HCT116 (cell line): ENCODE data around the gene DYNLT1. TPM values are rescaled to one million over a fixed set of nuclear protein-coding genes. Genes with fewer than 3 reads are reported as not detected.

Source experiments
- ATAC-seq: fragments of 200-7000 bp; cut with Tn5 transposase; 2 replicates; pipeline ENCODE4 v1.9.1; 2020; ENCODE audit warnings: mild to moderate bottlenecking, moderate library complexity
- BruUV-seq: library from RNA; stranded (reverse); fragments of 400-500 nt; replicated peaks from 2 replicates; lab custom pipeline; 2021; lab: Mats Ljungman, UMichigan
- CTCF ChIA-PET: fragments of 300-600 bp; sonication (Branson Sonifier 250); formaldehyde crosslinking; loops from one replicate; lab custom pipeline; 2021; ENCODE audit warnings: antibody characterized with exemption; lab: Charles Lee
- POLR2A ChIA-PET: fragments of 300-600, 350-600 bp; sonication (Branson Sonifier 250); formaldehyde crosslinking; loops from one replicate; lab custom pipeline; 2021; ENCODE audit warnings: antibody characterized with exemption; lab: Charles Lee
- RAD21 ChIA-PET, 2 experiments: fragments of 300-600 bp; sonication (Branson Sonifier 250); formaldehyde crosslinking; loops; one replicate each; lab custom pipeline; 2023; ENCODE audit warnings: low total read pairs in 2 of 2; ENCODE audit not compliant: uncharacterized antibody in 2 of 2, unreplicated experiment in 2 of 2, low non-redundant PET in 1 of 2; lab: Charles Lee
- DNase-seq: peaks from one replicate; pipeline ENCODE4 v3.0.0-alpha.2; 2010; ENCODE audit warnings: low read depth, low spot score
- H2AFZ ChIP-seq: fragments of 200-600 bp; shearing (Covaris generic), sonication (generic); 2 replicates; pipeline ENCODE4 v1.6.1; 2017; ENCODE audit warnings: low read depth, mixed run types, mixed read lengths, antibody characterized with exemption, low read length; ENCODE audit not compliant: poor library complexity, severe bottlenecking
- H3K27ac ChIP-seq: 2 replicates; pipeline ENCODE4 v1.5.1; 2012; ENCODE audit warnings: low read depth, low read length
- H3K27me3 ChIP-seq: fragments of 200-600 bp; sonication (generic); 2 replicates; pipeline ENCODE4 v1.6.1; 2016; ENCODE audit warnings: mixed run types, low read length, mixed read lengths; ENCODE audit not compliant: insufficient read depth
- H3K36me3 ChIP-seq, 2 experiments: fragments of 200-500 bp in 1 of 2; fragments of 200-600 bp in 1 of 2; sonication (Bioruptor generic) in 1 of 2; sonication (generic) in 1 of 2; 2 replicates each; pipeline versions ENCODE4 v1.5.1 to v1.6.1; 2014 to 2016; ENCODE audit warnings: low read length in 2 of 2, inconsistent platforms in 1 of 2, mixed read lengths in 1 of 2, mixed run types in 1 of 2; ENCODE audit not compliant: insufficient read depth in 2 of 2, control insufficient read depth in 1 of 2
- H3K4me1 ChIP-seq, 2 experiments: fragments of 200-600 bp in 1 of 2; sonication (generic) in 1 of 2; 2 replicates each; pipeline versions ENCODE4 v1.5.1 to v1.6.1; 2012 to 2017; ENCODE audit warnings: low read length in 2 of 2, inconsistent platforms in 1 of 2, mild to moderate bottlenecking in 1 of 2, mixed read lengths in 1 of 2, mixed run types in 1 of 2, moderate library complexity in 1 of 2; ENCODE audit not compliant: insufficient read depth in 2 of 2, control insufficient read depth in 1 of 2
- H3K4me2 ChIP-seq: fragments of 200-600 bp; sonication (generic); 2 replicates; pipeline ENCODE4 v1.6.1; 2017; ENCODE audit warnings: mixed run types, low read length, mixed read lengths
- H3K4me3 ChIP-seq, 2 experiments: fragments of 200-600 bp in 1 of 2; sonication (generic) in 1 of 2; replicated peaks in 1 of 2; 2 replicates each; pipeline ENCODE4 v1.5.1; 2011 to 2016; ENCODE audit warnings: low read length in 2 of 2, control low read depth in 1 of 2, low read depth in 1 of 2, mild to moderate bottlenecking in 1 of 2, mixed read lengths in 1 of 2, mixed run types in 1 of 2
- H3K79me2 ChIP-seq: fragments of 200-600 bp; sonication (generic); 2 replicates; pipeline ENCODE4 v1.6.1; 2017; ENCODE audit warnings: mild to moderate bottlenecking, mixed run types, low read length, moderate library complexity, mixed read lengths; ENCODE audit not compliant: insufficient read depth
- H3K9ac ChIP-seq: fragments of 200-600 bp; sonication (generic); 2 replicates; pipeline ENCODE4 v1.6.1; 2016; ENCODE audit warnings: low read length, mixed read lengths
- H3K9me2 ChIP-seq: fragments of 200-600 bp; sonication (generic), shearing (Covaris generic); 2 replicates; pipeline ENCODE4 v1.6.1; 2017; ENCODE audit warnings: mixed run types, mild to moderate bottlenecking, moderate library complexity; ENCODE audit not compliant: insufficient read depth
- H3K9me3 ChIP-seq, 2 experiments: fragments of 200-500 bp in 1 of 2; fragments of 200-600 bp in 1 of 2; sonication (Bioruptor generic) in 1 of 2; sonication (generic) in 1 of 2; 2 replicates each; pipeline ENCODE4 v1.6.1; 2014 to 2017; ENCODE audit warnings: low read length in 2 of 2, mixed read lengths in 2 of 2, inconsistent platforms in 1 of 2, low read depth in 1 of 2, mild to moderate bottlenecking in 1 of 2, mixed run types in 1 of 2, moderate library complexity in 1 of 2; ENCODE audit not compliant: control insufficient read depth in 1 of 2, insufficient read depth in 1 of 2
- H4K20me1 ChIP-seq: fragments of 200-600 bp; sonication (generic), shearing (Covaris generic); 2 replicates; pipeline ENCODE4 v1.6.1; 2017; ENCODE audit warnings: mixed run types, mild to moderate bottlenecking, moderate library complexity; ENCODE audit not compliant: insufficient read depth
- ATF3 ChIP-seq: IDR thresholded peaks from 2 replicates; pipeline ENCODE4 v1.6.1; 2012
- CBX3 ChIP-seq: IDR thresholded peaks from 2 replicates; pipeline ENCODE4 v1.6.1; 2012; ENCODE audit warnings: low read depth
- CEBPB ChIP-seq: IDR thresholded peaks from 2 replicates; pipeline ENCODE4 v1.6.1; 2012; ENCODE audit warnings: low read depth
- EZH2 ChIP-seq: fragments of 200-600 bp; sonication (generic); IDR thresholded peaks from 2 replicates; pipeline ENCODE4 v1.6.1; 2017; ENCODE audit warnings: antibody characterized with exemption, mixed run types
- EZH2phosphoT487 ChIP-seq: fragments of 200-600 bp; IDR thresholded peaks from 2 replicates; pipeline ENCODE4 v1.6.1; 2018; ENCODE audit warnings: antibody characterized with exemption, borderline replicate concordance
- FOSL1 ChIP-seq: IDR thresholded peaks from 2 replicates; pipeline ENCODE4 v1.6.1; 2012; ENCODE audit warnings: low read depth
- MAX ChIP-seq: IDR thresholded peaks from 2 replicates; pipeline ENCODE4 v1.6.1; 2012
- RAD21 ChIP-seq: IDR thresholded peaks from 2 replicates; pipeline ENCODE4 v1.6.1; 2012; ENCODE audit warnings: low read depth, mild to moderate bottlenecking
- SIN3A ChIP-seq: IDR thresholded peaks from 2 replicates; pipeline ENCODE4 v1.6.1; 2012; ENCODE audit warnings: low read depth
- SP1 ChIP-seq: IDR thresholded peaks from 2 replicates; pipeline ENCODE4 v1.6.1; 2012; ENCODE audit warnings: low read depth
- TCF7L2 ChIP-seq: IDR thresholded peaks from 2 replicates; pipeline ENCODE4 v1.7.0; 2011; ENCODE audit warnings: borderline replicate concordance, inconsistent platforms; ENCODE audit not compliant: insufficient read depth, insufficient read length; ENCODE audit errors: extremely low read depth
- ZFX ChIP-seq: fragments of 450-650 bp; IDR thresholded peaks from 2 replicates; pipeline ENCODE4 v1.6.1; 2017
- ZNF274 ChIP-seq: fragments of 200-500 bp; sonication (Bioruptor generic); IDR thresholded peaks from 2 replicates; pipeline ENCODE4 v1.6.1; 2014; ENCODE audit warnings: mild to moderate bottlenecking, low read depth, low read length, inconsistent platforms
- intact Hi-C: fragments of 100-400 bp; cut with micrococcal nuclease; formaldehyde crosslinking; loops from 2 replicates; pipeline ENCODE4 v1.10.0; 2022
- total RNA-seq: library from RNA; stranded (reverse); gene quantifications from one replicate; pipeline ENCODE4 v1.2.1, GENCODE V29; 2021; ENCODE audit not compliant: unreplicated experiment
- TF ChIP-seq, protein P1 (sequence below): IDR thresholded peaks from 2 replicates; pipeline ENCODE4 v1.6.1; 2012; ENCODE audit warnings: low read depth
- TF ChIP-seq, protein P2 (sequence below), 3 experiments: fragments of 200-600 bp in 1 of 3; sonication (generic) in 1 of 3; IDR thresholded peaks in 2 of 3; conservative IDR thresholded peaks in 1 of 3; 2 replicates each; pipeline ENCODE4 v1.5.1; 2012 to 2017; ENCODE audit warnings: low read depth in 2 of 3, low read length in 2 of 3, antibody characterized with exemption in 1 of 3, borderline replicate concordance in 1 of 3, control low read depth in 1 of 3, mild to moderate bottlenecking in 1 of 3, mixed read lengths in 1 of 3, mixed run types in 1 of 3, moderate library complexity in 1 of 3; ENCODE audit not compliant: insufficient read depth in 1 of 3

The DYNLT1 gene
- total RNA-seq, 1 experiment from 2014 or later: 239 TPM

DNA sequence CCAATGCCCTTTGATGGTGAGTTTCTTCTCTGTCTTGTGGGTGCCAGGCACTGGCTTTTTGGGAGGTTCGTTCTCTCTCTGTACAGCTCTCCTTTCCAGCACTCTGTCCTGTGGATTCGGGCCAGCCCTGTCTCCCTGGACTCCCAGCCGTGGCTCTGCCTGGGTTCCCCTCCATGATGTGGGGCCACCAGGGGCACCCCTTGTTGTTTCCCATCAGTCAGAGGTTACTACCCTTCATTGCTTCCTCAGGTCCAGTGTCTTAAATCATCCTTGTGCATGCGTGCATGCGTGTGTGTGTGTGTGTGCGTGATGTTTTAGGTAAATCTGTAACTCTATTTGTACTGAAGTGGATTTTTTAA is 40.5 kb downstream of the DYNLT1 start:
- intact Hi-C loops: loop anchor here (2.0 kb wide), 1 partner anchor 383 kb away; no protein-coding TSS in a partner anchor
- Histone ChIP-seq H3K79me2 (peaks cover 48% of the 10 kb centered on the region), H4K20me1 (no peaks in the 10 kb centered on the region; the same call in 1 of the 2 replicates), H2AFZ (no peak overlapping the region), H3K4me3 (no peak overlapping the region), H3K4me1 (peaks cover 0 to 3% of the 10 kb centered on the region in 2 experiments; a peak in 1 of 4 replicates), H3K27ac (no peak overlapping the region), H3K9me3 (no peaks in the 10 kb centered on the region), H3K9me2 (no peaks in the 10 kb centered on the region), H3K4me2 (no peak overlapping the region), H3K36me3 (peaks cover 16 to 51% of the 10 kb centered on the region in 2 experiments; a peak in 3 of 4 replicates), H3K9ac (no peak overlapping the region), H3K27me3 (no peaks in the 10 kb centered on the region)
- DNase-seq (no peak), ATAC-seq (no peak)
- no TSS peak for BruUV-seq
- POLR2A ChIA-PET: interaction anchor here (0.6 to 0.7 kb wide), 2 partner anchors 11 to 14 kb away, joined by 3 to 5 read pairs; no protein-coding TSS in a partner anchor
- RAD21 ChIA-PET: interaction anchor here in 1 of 2 experiments (0.7 kb wide), 1 partner anchor 389 kb away, joined by 3 read pairs; no protein-coding TSS in a partner anchor
- no peak for TF ChIP-seq FOSL1
- TF ChIP-seq SP1: no peak
- no peak for TF ChIP-seq CBX3
- no peak for TF ChIP-seq MAX
- TF ChIP-seq EZH2phosphoT487: no peak
- no peak for TF ChIP-seq EZH2
- no peak for TF ChIP-seq ZFX
- no peak for TF ChIP-seq ATF3
- TF ChIP-seq RAD21: no peak
- TF ChIP-seq CEBPB: no peak
- no peak for TF ChIP-seq TCF7L2
- no peak for TF ChIP-seq ZNF274
- TF ChIP-seq SIN3A: no peak
- TF ChIP-seq, protein P1, sequence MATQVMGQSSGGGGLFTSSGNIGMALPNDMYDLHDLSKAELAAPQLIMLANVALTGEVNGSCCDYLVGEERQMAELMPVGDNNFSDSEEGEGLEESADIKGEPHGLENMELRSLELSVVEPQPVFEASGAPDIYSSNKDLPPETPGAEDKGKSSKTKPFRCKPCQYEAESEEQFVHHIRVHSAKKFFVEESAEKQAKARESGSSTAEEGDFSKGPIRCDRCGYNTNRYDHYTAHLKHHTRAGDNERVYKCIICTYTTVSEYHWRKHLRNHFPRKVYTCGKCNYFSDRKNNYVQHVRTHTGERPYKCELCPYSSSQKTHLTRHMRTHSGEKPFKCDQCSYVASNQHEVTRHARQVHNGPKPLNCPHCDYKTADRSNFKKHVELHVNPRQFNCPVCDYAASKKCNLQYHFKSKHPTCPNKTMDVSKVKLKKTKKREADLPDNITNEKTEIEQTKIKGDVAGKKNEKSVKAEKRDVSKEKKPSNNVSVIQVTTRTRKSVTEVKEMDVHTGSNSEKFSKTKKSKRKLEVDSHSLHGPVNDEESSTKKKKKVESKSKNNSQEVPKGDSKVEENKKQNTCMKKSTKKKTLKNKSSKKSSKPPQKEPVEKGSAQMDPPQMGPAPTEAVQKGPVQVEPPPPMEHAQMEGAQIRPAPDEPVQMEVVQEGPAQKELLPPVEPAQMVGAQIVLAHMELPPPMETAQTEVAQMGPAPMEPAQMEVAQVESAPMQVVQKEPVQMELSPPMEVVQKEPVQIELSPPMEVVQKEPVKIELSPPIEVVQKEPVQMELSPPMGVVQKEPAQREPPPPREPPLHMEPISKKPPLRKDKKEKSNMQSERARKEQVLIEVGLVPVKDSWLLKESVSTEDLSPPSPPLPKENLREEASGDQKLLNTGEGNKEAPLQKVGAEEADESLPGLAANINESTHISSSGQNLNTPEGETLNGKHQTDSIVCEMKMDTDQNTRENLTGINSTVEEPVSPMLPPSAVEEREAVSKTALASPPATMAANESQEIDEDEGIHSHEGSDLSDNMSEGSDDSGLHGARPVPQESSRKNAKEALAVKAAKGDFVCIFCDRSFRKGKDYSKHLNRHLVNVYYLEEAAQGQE: no peak
- TF ChIP-seq, protein P2, sequence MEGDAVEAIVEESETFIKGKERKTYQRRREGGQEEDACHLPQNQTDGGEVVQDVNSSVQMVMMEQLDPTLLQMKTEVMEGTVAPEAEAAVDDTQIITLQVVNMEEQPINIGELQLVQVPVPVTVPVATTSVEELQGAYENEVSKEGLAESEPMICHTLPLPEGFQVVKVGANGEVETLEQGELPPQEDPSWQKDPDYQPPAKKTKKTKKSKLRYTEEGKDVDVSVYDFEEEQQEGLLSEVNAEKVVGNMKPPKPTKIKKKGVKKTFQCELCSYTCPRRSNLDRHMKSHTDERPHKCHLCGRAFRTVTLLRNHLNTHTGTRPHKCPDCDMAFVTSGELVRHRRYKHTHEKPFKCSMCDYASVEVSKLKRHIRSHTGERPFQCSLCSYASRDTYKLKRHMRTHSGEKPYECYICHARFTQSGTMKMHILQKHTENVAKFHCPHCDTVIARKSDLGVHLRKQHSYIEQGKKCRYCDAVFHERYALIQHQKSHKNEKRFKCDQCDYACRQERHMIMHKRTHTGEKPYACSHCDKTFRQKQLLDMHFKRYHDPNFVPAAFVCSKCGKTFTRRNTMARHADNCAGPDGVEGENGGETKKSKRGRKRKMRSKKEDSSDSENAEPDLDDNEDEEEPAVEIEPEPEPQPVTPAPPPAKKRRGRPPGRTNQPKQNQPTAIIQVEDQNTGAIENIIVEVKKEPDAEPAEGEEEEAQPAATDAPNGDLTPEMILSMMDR (IDR thresholded peaks at IDR 0.05 in 2 of 3, conservative IDR thresholded peaks at IDR 0.05 in 1 of 3; ENCODE audit: borderline replicate concordance in 1 of 3, insufficient read depth in 1 of 3, low read depth in 2 of 3, low read length in 2 of 3): no peak
- CTCF ChIA-PET: interaction anchor here (5.7 kb wide), 1 partner anchor 383 kb away, joined by 38 read pairs; no protein-coding TSS in a partner anchor
